ENCODE results near the gene RAPGEF1. TPM values are rescaled to one million over a fixed set of nuclear protein-coding genes. Genes with fewer than 3 reads are reported as not detected.
A peak's percentile ranks its signal among the peaks of the same experiment; 100 is the strongest.

Gene RAPGEF1
- total and polyA plus RNA-seq, 2 of the 13 experiments (the other 11 are each of a cell fraction or from before 2014, with no cell fraction given) = 21.2 to 38.9 TPM

DNA sequence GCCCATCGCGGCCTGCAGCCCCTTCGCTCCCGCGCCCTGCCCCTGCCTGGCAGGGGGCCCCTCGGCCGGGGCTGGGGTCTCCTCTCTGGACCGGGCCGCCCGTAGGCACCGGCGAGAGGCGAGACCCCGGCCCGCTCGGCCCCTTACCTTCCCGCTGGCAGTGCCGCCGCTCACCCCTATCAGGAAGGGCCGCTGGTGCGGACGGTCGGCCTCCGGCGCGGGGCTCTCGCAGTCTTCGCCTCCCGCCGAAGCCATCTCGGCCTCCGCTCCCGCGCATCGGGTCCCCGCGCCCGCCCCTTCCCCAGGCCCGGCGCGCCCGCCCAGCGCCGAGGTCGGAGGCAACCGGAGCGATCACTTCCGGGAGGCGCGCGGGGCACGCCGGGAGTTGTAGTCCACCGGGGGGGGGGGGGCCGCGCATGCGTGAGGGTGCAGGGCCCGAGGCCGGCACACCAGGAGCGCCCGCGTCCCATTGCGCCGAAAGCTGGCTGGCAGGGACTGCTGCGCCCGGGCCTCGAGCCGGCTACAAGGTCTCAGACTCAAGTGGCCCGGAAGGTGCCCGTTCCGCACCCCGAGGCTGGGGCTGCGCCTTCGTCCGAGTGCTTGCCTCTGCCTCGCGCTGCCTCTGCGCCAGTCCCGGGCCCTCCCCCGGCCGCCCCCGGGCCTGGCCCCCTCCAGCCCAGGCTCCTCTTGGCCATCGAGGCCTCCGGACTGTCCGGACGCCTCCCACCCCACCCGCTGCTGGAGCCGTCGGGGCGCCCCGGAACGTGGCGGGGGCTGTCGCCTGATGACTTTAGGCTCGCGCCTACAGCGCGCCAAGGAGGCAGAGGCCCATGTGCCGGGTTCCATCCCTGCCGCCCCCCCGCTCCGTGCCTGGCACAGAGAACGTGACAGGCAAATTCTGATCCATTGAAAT lies 208.7 kb downstream of the RAPGEF1 start, which contains the start of gene UCK1 (continued):
- TF ChIP-seq, protein P1, sequence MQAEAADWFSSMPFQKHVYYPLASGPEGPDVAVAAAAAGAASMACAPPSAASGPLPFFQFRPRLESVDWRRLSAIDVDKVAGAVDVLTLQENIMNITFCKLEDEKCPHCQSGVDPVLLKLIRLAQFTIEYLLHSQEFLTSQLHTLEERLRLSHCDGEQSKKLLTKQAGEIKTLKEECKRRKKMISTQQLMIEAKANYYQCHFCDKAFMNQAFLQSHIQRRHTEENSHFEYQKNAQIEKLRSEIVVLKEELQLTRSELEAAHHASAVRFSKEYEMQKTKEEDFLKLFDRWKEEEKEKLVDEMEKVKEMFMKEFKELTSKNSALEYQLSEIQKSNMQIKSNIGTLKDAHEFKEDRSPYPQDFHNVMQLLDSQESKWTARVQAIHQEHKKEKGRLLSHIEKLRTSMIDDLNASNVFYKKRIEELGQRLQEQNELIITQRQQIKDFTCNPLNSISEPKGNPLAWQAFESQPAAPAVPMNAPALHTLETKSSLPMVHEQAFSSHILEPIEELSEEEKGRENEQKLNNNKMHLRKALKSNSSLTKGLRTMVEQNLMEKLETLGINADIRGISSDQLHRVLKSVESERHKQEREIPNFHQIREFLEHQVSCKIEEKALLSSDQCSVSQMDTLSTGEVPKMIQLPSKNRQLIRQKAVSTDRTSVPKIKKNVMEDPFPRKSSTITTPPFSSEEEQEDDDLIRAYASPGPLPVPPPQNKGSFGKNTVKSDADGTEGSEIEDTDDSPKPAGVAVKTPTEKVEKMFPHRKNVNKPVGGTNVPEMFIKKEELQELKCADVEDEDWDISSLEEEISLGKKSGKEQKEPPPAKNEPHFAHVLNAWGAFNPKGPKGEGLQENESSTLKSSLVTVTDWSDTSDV (CRISPR knock-in tag; IDR thresholded peaks at IDR 0.05) = no peak
- TF ChIP-seq ZNF530 (CRISPR knock-in tag; IDR thresholded peaks at IDR 0.05; ENCODE audit: low read depth) (no peak), SOX13 (IDR thresholded peaks at IDR 0.05) (no peak), SOX13 (CRISPR knock-in tag; conservative IDR thresholded peaks at IDR 0.05 in 1 of 2, IDR thresholded peaks at IDR 0.05 in 1 of 2) (no peak), CCAR2 (optimal IDR thresholded peaks at IDR 0.05; ENCODE audit: low read depth, low read length) (no peak), BRD4 (CRISPR knock-in tag; IDR thresholded peaks at IDR 0.05) (0 out of 2 replicates have a peak, but pooled peaks have one; percentile 32), CREB1 (IDR thresholded peaks at IDR 0.05) (no peak), CREB1 (CRISPR knock-in tag; IDR thresholded peaks at IDR 0.05) (no peak), FOSL1 (CRISPR knock-in tag; IDR thresholded peaks at IDR 0.05; ENCODE audit: borderline replicate concordance) (no peak), ZBTB1 (CRISPR knock-in tag; IDR thresholded peaks at IDR 0.05; ENCODE audit: borderline replicate concordance) (no peak), KLF16 (CRISPR knock-in tag; IDR thresholded peaks at IDR 0.05) (no peak), ZFP41 (CRISPR knock-in tag; IDR thresholded peaks at IDR 0.05; ENCODE audit: borderline replicate concordance) (no peak), ZNF142 (CRISPR knock-in tag; IDR thresholded peaks at IDR 0.05) (no peak), ZFY (CRISPR knock-in tag; IDR thresholded peaks at IDR 0.05) (peak; percentile 91)
- TF ChIP-seq, protein P2, sequence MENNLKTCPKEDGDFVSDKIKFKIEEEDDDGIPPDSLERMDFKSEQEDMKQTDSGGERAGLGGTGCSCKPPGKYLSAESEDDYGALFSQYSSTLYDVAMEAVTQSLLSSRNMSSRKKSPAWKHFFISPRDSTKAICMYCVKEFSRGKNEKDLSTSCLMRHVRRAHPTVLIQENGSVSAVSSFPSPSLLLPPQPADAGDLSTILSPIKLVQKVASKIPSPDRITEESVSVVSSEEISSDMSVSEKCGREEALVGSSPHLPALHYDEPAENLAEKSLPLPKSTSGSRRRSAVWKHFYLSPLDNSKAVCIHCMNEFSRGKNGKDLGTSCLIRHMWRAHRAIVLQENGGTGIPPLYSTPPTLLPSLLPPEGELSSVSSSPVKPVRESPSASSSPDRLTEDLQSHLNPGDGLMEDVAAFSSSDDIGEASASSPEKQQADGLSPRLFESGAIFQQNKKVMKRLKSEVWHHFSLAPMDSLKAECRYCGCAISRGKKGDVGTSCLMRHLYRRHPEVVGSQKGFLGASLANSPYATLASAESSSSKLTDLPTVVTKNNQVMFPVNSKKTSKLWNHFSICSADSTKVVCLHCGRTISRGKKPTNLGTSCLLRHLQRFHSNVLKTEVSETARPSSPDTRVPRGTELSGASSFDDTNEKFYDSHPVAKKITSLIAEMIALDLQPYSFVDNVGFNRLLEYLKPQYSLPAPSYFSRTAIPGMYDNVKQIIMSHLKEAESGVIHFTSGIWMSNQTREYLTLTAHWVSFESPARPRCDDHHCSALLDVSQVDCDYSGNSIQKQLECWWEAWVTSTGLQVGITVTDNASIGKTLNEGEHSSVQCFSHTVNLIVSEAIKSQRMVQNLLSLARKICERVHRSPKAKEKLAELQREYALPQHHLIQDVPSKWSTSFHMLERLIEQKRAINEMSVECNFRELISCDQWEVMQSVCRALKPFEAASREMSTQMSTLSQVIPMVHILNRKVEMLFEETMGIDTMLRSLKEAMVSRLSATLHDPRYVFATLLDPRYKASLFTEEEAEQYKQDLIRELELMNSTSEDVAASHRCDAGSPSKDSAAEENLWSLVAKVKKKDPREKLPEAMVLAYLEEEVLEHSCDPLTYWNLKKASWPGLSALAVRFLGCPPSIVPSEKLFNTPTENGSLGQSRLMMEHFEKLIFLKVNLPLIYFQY (CRISPR knock-in tag; IDR thresholded peaks at IDR 0.05; ENCODE audit: borderline replicate concordance) = peak; percentile 66; the same call in 1 of the 2 replicates
